HG02973 (cell line): ENCODE data around the gene OLFM4.

Experiments used
- ATAC-seq: cut with Tn5 transposase; IDR thresholded peaks from one replicate; pipeline ENCODE4 v1.9.1; 2021; ENCODE audit warnings: moderate library complexity; ENCODE audit not compliant: unreplicated experiment

OLFM4 gene

DNA sequence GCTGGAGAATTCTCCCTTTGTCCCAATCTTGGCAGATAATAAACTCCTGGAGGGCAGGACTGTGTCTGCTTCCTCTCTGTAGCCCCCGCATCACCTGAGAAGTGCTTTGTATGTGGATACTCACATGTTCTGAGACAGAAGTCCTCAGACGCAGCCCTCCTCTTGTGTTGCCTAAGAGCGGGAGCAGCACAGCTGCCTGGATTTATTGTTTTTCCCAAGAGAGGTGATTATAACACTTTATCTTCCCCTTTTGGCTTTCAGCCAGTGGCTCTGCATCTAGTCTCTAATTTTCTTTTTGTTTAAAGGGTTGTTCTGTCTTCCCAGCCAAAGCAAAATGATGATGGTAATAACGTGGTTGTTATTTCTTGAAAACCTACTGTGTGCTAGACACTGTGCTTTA lies 36.1 kb downstream of the OLFM4 start:
- ATAC-seq = no peak

DNA sequence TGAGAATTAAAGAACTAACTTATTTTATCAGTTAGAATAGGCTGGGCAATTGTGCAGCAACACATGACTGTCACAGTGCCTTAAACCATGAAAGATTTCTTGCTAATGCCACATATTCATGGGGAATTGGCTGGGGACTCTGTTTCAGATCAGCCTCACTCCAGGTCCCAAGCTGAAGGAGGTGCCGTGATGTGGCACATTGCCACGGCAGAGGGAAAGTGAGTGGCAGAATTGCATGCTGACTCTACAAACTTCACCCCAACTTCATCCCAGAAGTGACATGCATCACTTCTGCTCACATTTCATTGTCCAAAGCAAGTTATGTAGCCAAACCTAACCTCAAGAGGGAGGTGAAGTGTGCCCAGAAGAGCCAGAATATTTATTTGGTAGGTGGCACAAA lies 37.8 kb downstream of the OLFM4 start:
- ATAC-seq = no peak

DNA sequence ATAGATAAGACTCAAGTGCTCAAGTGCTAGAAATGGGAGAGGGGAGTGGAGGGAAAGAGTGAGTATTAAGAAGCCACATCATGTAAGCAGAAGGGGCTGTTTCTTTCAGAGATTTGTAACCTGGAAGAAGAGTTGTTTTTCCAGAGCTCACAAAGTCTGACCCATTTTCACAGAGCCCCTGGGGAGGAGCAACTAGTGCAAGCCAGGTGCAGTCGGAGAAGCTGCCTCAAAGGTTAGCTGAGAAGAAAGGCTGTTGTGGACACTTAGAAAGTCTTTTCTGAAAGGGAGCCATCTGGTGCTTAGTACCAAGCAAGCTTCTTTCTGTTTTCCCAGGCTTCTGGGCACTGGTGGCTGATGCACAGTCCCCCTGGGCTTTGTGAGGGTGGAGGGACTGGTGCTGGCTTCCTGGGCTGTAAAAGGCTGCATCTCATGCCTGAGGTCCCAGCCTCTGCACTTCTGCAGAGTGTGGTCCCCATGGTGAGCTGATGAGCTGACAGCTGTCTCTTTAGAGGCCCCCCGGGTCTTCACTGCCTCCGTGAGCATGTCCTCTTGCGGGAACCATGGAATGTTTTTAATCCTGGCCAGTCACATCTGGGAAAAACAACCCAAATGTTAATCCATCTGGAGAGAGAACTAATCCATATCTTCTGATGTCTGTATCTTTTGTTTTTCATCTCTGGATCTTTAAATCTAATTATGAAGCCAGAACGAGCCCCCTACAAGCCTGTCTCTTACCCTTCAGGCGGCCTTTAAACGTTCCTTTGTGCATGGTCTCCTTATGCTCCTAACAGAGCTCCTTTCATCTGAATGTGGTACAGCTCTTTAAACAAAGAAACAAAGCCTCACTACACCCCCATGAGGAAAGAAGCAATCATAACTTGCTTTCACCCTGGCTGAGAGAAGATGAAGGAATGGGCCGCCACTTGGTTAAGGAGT lies 40.2 kb downstream of the OLFM4 start:
- no peak for ATAC-seq

DNA sequence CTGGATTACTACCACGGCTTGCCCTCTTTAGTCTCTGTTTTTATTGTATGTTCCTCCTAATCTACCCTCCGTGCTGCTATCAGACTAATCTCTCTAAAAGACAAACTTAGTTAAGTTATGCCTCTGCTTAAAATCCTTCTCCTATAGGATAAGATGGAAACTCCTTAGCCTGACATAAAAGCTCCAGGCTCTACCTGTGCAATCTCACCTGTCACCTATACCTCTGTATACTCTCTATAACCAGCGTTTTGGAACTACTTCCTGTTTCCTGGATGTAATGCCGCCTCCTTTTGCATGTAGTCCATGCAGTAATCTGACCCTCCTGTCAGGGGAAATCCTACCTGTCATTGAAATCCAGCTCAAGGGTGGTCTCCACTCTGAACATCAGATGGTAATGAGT lies 41.2 kb downstream of the OLFM4 start:
- ATAC-seq = no peak

DNA sequence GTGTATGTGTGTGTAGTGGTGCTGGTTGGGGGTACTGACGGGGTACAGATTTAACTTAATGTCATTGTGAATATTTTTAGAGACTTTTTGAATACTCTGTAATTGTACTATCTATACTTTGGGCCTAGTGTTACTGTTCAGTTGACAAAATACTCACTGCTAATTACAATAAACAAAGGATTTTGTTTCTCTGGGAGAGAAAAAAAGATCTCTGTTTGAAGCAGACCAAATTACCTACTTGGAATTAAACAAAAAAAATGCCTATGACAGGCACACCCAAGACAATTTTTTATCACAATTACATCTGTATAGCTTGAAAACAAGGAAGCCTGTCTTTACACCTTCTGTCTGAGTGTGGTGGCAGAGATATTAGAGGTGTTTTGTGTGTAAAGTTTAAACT lies 45.1 kb downstream of the OLFM4 start:
- no peak for ATAC-seq

DNA sequence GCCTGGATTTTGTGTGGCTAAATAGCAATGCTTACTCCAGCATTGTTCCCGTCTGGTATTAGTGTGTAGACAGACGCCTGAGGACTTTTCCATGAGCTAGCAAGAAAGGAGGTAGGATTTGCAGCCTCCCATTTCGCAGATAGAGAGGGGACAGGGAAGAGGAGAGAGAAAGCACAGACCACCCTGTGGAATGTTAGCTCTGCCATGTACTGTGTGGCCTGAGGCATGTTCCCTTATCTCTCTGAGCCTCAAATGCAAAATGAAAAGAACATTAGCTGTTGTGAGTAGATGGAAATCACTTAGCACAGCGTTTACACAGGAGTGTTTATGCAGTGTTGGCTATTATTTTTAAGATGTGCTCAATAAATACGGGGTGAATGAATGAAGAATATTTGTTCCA lies 45.5 kb downstream of the OLFM4 start:
- ATAC-seq = no peak

DNA sequence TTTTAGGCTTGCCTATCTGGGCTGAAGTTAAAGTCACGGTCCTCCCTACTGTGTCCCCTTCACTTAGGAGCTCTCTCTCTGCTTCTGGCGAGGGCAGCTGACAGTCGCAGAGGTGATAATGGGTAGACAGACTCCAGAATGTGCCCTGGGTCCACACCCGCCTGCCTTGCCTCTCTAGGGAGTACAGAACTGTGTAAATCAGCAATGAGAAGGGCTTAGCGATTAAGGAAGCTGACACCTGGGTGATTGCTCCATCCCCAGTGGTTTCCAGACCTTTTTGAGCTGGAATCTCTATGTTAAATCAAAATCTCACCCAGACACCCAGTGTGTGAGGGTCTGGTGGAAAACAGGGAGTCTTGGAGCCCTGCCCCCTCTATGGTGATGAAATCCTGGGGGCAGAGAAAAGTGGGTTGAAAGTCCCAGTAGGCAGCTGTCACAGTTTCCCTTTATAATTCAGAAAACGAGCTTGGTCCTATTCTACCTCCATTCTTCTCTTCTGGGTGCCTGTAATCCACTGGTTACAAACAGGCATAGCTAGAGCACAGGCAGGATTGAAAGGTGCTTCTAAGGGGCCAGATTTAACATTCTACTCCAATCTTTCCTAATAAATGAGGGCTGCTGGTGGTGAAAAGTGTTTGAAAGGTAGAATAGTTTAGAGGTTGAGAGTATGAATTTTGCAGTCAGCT lies 46.9 kb downstream of the OLFM4 start:
- no peak for ATAC-seq

DNA sequence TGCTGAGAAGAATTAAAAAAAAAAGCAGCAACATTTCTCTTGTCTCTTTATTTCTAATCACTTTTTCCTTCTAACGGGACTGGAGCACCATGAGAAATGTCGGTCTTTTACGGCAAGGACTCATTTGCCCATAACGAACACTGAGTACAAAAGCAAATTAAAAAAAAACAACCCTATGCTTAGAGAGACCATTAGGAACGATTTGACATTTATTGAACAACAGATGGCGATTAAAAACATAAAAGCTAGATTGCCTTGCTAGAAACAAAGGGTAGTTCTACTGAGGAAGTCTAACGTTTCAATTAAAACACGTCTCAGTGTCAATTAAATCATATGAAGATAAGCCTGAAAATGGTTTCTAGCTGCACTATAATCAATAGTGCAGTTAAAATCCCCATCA lies 51.1 kb downstream of the OLFM4 start:
- no peak for ATAC-seq

DNA sequence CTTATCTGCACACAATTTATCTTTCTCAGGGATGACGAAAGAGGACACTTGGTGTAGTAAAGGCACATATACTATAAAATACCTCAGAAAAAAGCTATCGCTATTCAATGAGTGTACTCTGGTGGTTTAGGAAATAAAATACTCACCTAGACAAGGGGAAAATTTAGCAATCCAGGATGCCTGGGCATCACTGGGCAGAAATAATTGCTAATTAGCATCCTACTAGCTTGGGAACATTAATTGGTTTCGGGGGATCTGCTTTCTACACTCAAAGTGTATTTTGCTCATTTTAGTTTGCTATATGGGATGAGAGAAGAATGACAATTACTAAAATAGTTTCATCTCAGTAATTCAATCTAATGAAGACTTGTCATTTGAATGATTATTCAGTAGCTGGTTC lies 60.3 kb downstream of the OLFM4 start:
- ATAC-seq = no peak

DNA sequence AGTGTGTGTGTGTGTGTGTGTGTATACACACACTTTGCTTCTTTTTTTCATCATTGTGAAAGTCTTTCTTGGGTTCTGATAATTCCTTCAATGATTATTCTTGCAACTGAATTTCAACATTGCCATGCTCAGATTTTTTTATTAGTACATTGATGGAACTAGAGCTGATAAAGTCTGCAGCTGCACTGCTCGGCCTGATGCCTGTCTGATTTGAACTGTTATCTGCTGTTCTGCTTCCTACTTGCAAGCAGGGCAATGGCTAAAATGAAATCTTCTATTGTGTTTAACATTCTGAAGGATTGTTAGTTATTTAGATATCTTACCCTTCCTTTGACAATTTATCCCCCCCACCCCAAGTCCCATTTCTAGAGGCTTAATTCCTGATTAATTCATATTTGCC lies 61.3 kb downstream of the OLFM4 start:
- ATAC-seq = no peak

DNA sequence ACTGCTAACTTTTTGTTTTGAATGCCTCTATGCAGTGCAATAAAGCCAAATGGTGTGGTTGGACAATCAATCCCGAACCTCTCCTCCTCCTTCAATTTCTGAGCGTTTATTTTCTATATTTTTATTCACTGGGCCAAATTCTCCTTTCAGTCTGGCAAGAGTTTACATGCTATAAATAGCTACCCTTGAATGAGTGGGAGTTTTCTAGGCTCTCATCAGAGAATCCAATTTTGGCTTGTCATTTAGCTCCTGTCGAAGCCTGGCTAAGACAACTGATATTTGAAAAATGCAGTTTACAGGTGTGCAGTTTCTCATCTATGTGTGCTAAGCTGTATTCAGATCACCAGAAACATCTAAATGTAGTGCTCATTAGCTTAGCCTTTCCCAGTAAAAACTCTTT lies 61.8 kb downstream of the OLFM4 start:
- no peak for ATAC-seq

DNA sequence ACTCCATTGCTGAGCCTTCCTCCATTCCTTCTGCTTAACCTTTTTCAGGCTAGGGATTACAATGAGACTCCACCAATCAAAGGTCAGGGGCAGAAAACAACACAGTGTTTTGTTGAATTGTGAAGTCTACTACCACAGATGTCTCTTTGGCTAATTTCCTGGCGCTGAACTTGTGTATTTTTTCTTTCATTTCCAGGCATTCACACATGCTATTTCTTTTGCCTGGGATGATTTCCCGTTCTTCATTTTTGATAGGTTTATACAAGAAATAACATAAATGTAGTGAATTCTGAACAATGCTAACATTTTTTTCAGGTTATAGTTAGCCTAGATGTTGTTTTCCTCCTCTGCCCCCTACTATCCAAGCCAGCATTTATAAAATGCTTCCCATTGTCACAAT lies 64.3 kb downstream of the OLFM4 start:
- ATAC-seq = no peak

DNA sequence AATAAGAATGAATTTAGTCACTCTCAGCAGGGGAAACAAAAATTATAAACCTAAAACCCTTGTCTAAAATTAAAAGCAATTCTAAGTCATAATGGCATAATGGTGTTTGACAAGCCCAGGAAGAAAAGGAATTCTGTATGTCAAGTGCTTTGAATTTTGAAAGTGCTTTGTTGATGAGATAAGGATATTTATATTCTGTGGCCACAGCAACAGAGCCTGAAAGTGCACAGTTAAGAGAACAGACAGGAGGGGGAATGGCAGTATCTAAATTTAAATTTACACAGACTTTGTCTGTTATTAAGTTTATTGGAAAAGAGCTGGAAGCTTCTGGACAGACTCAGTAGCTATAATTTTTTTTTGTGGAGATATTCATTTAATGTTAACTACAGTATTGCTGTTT lies 69.8 kb downstream of the OLFM4 start:
- no peak for ATAC-seq

DNA sequence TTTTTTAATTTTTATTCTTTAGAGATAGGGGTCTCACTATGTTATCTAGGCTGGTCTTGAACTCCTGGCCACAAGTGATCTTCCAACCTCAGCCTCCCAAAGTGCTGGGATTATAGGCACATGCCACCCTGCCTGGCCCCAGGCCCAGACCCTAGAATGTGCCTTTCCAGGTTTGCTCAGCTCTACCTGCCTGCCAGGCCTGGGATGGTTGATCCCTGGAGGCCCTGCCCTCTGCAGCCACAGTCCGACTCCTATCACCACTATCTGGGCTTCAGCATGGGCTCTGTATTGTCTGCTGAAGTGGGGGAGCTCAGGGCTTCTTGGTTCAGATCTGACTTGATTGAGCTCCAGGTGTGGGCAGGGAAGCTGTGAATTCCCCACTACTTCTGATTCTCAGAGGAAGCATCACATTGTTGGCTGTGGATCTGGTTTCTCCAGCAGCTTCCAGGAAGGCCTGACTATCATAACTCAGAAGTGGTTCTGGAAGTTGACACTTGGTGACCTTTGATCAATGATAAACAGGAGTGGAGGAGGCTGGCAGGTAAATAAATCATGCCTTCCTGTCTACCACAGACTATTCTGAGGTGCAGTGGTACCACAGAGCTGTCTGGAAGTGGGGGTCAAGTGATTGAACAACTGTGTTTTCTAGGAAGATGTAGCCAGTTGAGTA lies 71.9 kb downstream of the OLFM4 start:
- no peak for ATAC-seq
